ENCODE measurements around the gene CD33. TPM values are rescaled to one million over a fixed set of nuclear protein-coding genes. Genes with fewer than 3 reads are reported as not detected.

The CD33 gene
- total RNA-seq, 2 donors from 2014 or later, result 2.0 to 3.5 TPM

DNA sequence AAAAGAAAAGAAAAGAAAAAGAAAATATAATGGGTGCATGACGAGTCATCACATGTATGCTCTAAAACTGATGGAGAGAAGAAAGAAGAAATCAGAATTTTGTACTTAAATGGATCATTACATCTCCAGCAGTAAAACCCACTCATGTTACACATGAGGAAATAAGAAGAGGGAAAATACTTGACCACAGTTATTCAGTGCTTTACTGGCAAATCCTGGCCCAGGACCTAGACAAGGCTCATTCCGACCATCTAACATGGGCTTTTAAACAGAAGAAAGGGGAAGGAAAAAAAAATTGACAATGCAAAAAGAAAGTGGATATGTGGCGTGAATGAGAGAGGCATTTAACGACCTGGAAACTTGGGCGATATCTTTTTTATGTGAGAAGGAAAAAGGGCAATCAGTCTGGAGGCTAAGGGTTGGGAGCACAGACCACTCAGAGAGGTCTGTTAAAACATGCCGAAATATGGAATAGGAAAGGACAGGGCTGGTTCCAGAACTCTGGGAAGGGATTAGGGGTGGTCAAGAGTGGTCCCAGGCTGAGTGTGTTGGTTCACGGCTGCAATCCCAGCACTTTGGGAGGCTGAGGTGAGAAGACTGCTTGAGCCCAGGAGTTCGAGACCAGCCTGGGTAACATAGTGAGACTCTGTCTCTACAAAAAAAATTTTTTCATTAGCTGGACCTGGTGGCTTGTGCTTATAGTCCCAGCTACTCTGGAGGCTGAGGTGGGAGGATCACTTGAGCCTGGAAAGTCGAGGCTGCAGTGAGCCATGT lies 27.6 kb downstream of the CD33 start:
- Histone ChIP-seq H3K27me3 (no peaks in the 10 kb centered on the region), H3K36me3 (no peaks in the 10 kb centered on the region), H3K27ac (no peak overlapping the region), H3K4me1 (no peaks in the 10 kb centered on the region), H3K4me3 (no peak overlapping the region), H3K9me3 (no peaks in the 10 kb centered on the region), H3K9ac (ENCODE audit: low read depth in 2 of 2, low read length in 2 of 2) (no peak overlapping the region)
- no peak for DNase-seq
- intact Hi-C loops (cut with DNase I), result no loop called here
- TF ChIP-seq, protein P1, sequence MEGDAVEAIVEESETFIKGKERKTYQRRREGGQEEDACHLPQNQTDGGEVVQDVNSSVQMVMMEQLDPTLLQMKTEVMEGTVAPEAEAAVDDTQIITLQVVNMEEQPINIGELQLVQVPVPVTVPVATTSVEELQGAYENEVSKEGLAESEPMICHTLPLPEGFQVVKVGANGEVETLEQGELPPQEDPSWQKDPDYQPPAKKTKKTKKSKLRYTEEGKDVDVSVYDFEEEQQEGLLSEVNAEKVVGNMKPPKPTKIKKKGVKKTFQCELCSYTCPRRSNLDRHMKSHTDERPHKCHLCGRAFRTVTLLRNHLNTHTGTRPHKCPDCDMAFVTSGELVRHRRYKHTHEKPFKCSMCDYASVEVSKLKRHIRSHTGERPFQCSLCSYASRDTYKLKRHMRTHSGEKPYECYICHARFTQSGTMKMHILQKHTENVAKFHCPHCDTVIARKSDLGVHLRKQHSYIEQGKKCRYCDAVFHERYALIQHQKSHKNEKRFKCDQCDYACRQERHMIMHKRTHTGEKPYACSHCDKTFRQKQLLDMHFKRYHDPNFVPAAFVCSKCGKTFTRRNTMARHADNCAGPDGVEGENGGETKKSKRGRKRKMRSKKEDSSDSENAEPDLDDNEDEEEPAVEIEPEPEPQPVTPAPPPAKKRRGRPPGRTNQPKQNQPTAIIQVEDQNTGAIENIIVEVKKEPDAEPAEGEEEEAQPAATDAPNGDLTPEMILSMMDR (IDR thresholded peaks at IDR 0.05), result no peak

DNA sequence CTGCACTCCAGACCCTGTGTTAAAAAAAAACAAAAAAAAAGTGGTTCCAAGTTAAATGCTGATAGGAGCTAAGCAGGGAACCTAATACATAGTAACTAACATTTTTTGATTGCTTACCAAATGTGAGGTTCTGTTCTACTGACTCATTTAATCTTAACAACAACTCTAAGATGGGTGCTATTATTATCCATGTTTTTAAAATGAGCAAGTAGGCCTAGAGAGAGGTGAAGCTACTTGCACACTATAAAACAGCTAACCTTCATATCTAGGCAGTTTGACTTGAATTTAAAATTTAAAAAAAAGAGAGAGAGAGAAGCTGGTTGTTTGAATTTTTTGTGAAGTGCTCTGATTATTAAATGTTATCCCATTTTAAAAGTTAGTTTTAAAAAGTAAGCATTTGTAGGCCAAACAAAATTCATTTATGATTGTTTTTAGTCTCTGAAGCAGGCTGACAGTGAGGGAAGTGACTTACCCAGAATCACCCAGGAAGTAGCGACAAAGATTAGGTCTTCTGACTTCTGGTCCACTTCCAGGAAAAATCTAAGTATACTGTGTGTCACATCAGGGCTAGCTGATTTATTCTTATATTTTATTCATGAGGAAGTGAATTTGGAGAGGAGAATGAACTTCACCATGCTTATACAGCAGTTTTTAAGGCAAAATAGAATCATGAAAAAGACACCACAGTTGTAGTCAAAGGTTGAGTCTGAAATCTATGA lies 28.4 kb downstream of the CD33 start:
- intact Hi-C loops (cut with DNase I), result no loop called here
- no peak for DNase-seq
- Histone ChIP-seq H3K4me3 (no peak overlapping the region), H3K27ac (no peak overlapping the region), H3K4me1 (no peaks in the 10 kb centered on the region), H3K9ac (ENCODE audit: low read depth in 2 of 2, low read length in 2 of 2) (no peak overlapping the region), H3K36me3 (no peaks in the 10 kb centered on the region), H3K27me3 (no peaks in the 10 kb centered on the region), H3K9me3 (no peaks in the 10 kb centered on the region)
- TF ChIP-seq, protein P1 (IDR thresholded peaks at IDR 0.05), result no peak

DNA sequence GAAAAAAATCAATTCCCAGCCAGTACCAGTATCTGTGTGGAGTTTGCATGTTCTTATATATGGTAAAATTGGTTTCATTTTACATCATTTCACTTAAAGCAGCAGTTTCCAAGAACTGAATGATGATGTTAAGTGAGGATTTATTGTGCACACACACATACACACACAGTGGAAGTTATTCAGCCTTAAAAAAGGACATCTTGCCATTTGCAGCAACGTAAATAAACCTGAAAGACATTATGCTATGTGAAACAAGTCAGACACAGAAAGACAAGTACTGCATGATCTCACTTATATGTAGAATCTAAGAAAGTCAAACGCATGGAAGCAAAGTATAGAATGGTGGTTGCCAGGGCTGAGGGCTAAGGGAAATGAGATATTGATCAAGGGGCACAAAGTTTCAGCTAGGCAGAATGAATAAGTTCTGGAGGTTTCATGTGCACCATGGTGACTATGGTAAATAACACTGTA lies 31.3 kb downstream of the CD33 start:
- Histone ChIP-seq H3K4me1 (no peaks in the 10 kb centered on the region), H3K9ac (ENCODE audit: low read depth in 2 of 2, low read length in 2 of 2) (no peak overlapping the region), H3K4me3 (no peak overlapping the region), H3K9me3 (no peaks in the 10 kb centered on the region), H3K27me3 (no peaks in the 10 kb centered on the region), H3K27ac (no peak overlapping the region), H3K36me3 (no peaks in the 10 kb centered on the region)
- intact Hi-C loops (cut with DNase I), result no loop called here
- no peak for DNase-seq
- TF ChIP-seq, protein P1 (IDR thresholded peaks at IDR 0.05), result no peak

DNA sequence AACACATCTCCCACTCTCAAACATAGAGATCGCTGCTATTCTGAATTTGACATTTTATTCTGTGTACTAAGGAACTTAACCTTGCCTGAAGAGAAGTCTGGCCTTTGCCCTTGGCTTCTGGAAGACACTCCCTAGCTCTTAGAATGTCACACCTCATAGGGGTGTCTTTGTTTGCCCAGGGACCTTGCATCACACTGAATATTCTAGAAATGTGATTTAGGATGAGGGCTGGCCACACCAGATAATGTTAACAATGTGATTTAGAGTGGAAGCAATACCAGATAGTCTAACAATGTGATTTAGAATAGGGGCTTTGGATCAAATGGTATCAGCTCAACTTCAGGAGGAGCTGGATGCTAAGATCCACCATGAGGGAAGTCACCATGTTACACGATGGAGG lies 32.6 kb downstream of the CD33 start:
- Histone ChIP-seq H3K9me3 (no peaks in the 10 kb centered on the region), H3K4me1 (no peaks in the 10 kb centered on the region), H3K27me3 (no peaks in the 10 kb centered on the region), H3K27ac (no peak overlapping the region), H3K9ac (ENCODE audit: low read depth in 2 of 2, low read length in 2 of 2) (no peak overlapping the region), H3K36me3 (no peaks in the 10 kb centered on the region), H3K4me3 (no peak overlapping the region)
- intact Hi-C loops (cut with DNase I), result no loop called here
- DNase-seq, result no peak
- TF ChIP-seq, protein P1 (IDR thresholded peaks at IDR 0.05), result no peak

DNA sequence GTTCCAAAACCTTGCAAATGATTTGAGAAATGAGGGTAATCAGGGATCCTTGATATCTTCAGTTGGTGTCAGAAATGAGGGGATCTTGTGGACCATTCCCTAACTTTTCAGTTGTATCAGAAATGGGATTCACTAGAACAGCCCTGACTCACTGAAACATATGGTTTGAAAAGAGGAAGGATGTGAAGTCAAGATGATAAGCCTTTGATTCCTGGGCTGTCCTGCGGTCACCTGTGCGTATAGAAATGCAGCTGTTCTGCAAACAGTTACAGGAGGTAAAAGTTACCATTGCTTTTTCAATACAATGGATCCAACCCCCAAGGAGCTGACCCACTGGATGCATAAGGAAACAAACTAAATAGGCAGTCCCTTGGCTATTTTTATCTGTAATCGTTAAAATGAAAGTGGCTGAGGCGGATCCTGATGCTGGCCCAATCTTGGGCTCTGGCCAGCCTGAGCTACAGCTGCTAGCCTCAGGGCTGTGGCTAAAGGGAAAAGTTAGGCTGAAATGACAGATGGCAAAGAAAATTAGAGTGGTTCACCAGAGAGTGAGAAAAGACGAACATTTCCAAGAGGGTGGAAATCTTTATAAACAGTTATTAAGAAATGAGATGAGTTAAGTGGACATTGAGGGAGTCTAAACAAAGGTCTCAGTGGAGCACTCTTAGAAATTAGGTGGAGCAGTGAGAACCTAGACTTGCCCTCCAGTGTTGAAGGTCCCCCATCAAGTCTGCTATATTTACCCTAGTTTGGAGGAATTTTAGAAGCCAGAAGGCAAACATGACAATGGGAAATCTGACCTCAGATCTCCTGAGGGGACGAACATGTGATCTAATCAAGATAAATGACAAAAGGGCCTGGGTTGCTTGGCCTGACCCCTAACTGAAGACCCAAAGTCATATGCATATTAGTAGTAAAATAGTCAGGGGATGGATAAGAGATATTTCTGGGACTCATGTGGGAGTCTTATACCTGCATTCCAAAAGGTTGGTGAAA lies 33.6 kb downstream of the CD33 start:
- no peak for DNase-seq
- no peak overlapping the region for H3K9ac ChIP-seq (ENCODE audit: low read depth in 2 of 2, low read length in 2 of 2)
- intact Hi-C loops (cut with DNase I), result no loop called here
- no peaks in the 10 kb centered on the region for H3K9me3 ChIP-seq
- H3K27ac ChIP-seq, result no peak overlapping the region
- TF ChIP-seq, protein P1 (IDR thresholded peaks at IDR 0.05), result no peak
- H3K27me3 ChIP-seq, result no peaks in the 10 kb centered on the region
- no peak overlapping the region for H3K4me3 ChIP-seq
- H3K36me3 ChIP-seq, result no peaks in the 10 kb centered on the region
- no peaks in the 10 kb centered on the region for H3K4me1 ChIP-seq
